ENCODE data around the gene OR8B4.
"Not testable (repeated sequence)": the region's sequence is repeated elsewhere in the genome, so short reads cannot be mapped to it uniquely, and the experiment has no call there.

Gene OR8B4

GRCh38 chr11:124415356-124415923 is 9.2 kb downstream of the OR8B4 start:
- intact Hi-C loops (cut with DNase I): loop anchor here (2.0 kb wide), 1 partner anchor 171 kb away; no protein-coding TSS in a partner anchor
- DNase-seq: no peak

- no peak for DNase-seq
- intact Hi-C loops (cut with DNase I): loop anchor here (10.0 kb wide), 1 partner anchor 355 kb away; the partner anchor contains the start of gene ESAM
Measured at GRCh38 chr11:124409906-124410305, 14.8 kb downstream of the OR8B4 start.

- DNase-seq: no peak
- intact Hi-C loops (cut with DNase I): loop anchor here (10.0 kb wide), 1 partner anchor 359 kb away; the partner anchor contains the start of gene ESAM
Measured at GRCh38 chr11:124405581-124405980, 19.1 kb downstream of the OR8B4 start.

GRCh38 chr11:124403186-124403585 is 21.5 kb downstream of the OR8B4 start:
- intact Hi-C loops (cut with DNase I): loop anchor here (10.0 kb wide), 1 partner anchor 362 kb away; the partner anchor contains the start of gene ESAM
- DNase-seq: not testable (repeated sequence)

- intact Hi-C loops (cut with DNase I): loop anchor here (10.0 kb wide), 1 partner anchor 362 kb away; the partner anchor contains the start of gene ESAM
- peak; percentile 19 to 92 (median 69) for DNase-seq
Measured at GRCh38 chr11:124402326-124402922, 22.2 kb downstream of the OR8B4 start.

GRCh38 chr11:124398924-124399323 is 25.7 kb downstream of the OR8B4 start, which contains the start of gene OR8B3:
Gene OR8B3 (minus strand): TSS chr11:124399024. CDS start chr11:124397351, 1,673 bp downstream.
- intact Hi-C loops (cut with DNase I): no loop called here
- DNase-seq: no peak

GRCh38 chr11:124396847-124397246 is 27.8 kb downstream of the OR8B4 start:
- intact Hi-C loops (cut with DNase I); DNase-seq: not testable (repeated sequence)

GRCh38 chr11:124394408-124394807 is 30.3 kb downstream of the OR8B4 start:
- DNase-seq: no peak
- intact Hi-C loops (cut with DNase I): no loop called here

- intact Hi-C loops (cut with DNase I): no loop called here
- no peak for DNase-seq
Measured at GRCh38 chr11:124384399-124384798, 40.3 kb downstream of the OR8B4 start, which contains the start of gene OR8B2. Gene OR8B2 (minus strand): TSS chr11:124384499. CDS start chr11:124383343, 1,156 bp downstream.

- intact Hi-C loops (cut with DNase I): not testable (repeated sequence)
Measured at GRCh38 chr11:124382857-124383256, 41.8 kb downstream of the OR8B4 start.

GRCh38 chr11:124380585-124380984 is 44.1 kb downstream of the OR8B4 start:
- intact Hi-C loops (cut with DNase I): no loop called here
- no peak for DNase-seq

More at GRCh38 chr11:124382857-124383256, 41.8 kb downstream of the OR8B4 start:
- DNase-seq: not testable (repeated sequence)

- intact Hi-C loops (cut with DNase I): no loop called here
- no peak for DNase-seq
Measured at GRCh38 chr11:124376280-124376679, 48.4 kb downstream of the OR8B4 start.
